PFSK-1 (cell line): ENCODE data around the gene NAALADL2.

Experiments used
- FOXP2 ChIP-seq: optimal IDR thresholded peaks from 2 replicates; pipeline ENCODE3; 2011; ENCODE audit warnings: borderline replicate concordance, control low read depth, inconsistent platforms; ENCODE audit not compliant: insufficient read depth; ENCODE audit errors: extremely low read length, extremely low read depth
- POLR2AphosphoS5 ChIP-seq: IDR thresholded peaks from 2 replicates; pipeline ENCODE4 v1.6.1; 2012; ENCODE audit warnings: low read depth, mild to moderate bottlenecking, control low read depth, low read length, moderate library complexity
- SIN3A ChIP-seq: IDR thresholded peaks from 2 replicates; pipeline ENCODE4 v1.6.1; 2012; ENCODE audit warnings: mild to moderate bottlenecking, low read length, moderate library complexity, borderline replicate concordance; ENCODE audit not compliant: insufficient read depth
- TAF1 ChIP-seq: IDR thresholded peaks from 2 replicates; pipeline ENCODE4 v1.6.1; 2012; ENCODE audit warnings: low read length, control low read depth, borderline replicate concordance; ENCODE audit not compliant: insufficient read depth
- TF ChIP-seq, protein P1 (sequence below), 2 experiments: IDR thresholded peaks; 2 replicates each; pipeline versions ENCODE4 v1.6.1 to v1.8.0; 2011 to 2012; ENCODE audit warnings: low read depth in 2 of 2, low read length in 2 of 2, control low read depth in 1 of 2, inconsistent platforms in 1 of 2, mild to moderate bottlenecking in 1 of 2, moderate library complexity in 1 of 2; ENCODE audit not compliant: insufficient read depth in 1 of 2

DNA sequence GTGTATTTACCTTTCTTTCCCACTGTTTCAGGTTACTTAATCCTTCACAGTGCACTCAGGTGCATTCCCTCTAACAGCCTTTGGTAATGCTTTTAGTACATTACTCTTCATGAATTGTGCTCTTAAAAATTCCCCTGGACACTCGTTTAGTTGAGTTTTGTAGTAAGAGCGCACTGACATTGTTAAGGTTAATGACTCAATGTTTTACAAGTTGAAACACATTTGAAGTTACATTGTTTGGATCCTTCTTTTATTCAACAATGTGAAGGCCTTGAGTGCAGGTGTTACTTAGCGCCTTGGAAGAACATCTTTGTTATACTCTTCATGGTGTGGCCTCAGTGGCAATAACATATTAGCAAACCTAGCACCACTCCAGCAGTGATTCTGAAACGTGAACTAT, 739.6 kb downstream of the NAALADL2 start:
- TF ChIP-seq TAF1 (no peak), SIN3A (no peak), POLR2AphosphoS5 (no peak), FOXP2 (no peak)
- TF ChIP-seq, protein P1, sequence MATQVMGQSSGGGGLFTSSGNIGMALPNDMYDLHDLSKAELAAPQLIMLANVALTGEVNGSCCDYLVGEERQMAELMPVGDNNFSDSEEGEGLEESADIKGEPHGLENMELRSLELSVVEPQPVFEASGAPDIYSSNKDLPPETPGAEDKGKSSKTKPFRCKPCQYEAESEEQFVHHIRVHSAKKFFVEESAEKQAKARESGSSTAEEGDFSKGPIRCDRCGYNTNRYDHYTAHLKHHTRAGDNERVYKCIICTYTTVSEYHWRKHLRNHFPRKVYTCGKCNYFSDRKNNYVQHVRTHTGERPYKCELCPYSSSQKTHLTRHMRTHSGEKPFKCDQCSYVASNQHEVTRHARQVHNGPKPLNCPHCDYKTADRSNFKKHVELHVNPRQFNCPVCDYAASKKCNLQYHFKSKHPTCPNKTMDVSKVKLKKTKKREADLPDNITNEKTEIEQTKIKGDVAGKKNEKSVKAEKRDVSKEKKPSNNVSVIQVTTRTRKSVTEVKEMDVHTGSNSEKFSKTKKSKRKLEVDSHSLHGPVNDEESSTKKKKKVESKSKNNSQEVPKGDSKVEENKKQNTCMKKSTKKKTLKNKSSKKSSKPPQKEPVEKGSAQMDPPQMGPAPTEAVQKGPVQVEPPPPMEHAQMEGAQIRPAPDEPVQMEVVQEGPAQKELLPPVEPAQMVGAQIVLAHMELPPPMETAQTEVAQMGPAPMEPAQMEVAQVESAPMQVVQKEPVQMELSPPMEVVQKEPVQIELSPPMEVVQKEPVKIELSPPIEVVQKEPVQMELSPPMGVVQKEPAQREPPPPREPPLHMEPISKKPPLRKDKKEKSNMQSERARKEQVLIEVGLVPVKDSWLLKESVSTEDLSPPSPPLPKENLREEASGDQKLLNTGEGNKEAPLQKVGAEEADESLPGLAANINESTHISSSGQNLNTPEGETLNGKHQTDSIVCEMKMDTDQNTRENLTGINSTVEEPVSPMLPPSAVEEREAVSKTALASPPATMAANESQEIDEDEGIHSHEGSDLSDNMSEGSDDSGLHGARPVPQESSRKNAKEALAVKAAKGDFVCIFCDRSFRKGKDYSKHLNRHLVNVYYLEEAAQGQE (IDR thresholded peaks at IDR 0.05; ENCODE audit: insufficient read depth in 1 of 2, low read depth in 2 of 2, low read length in 2 of 2) = no peak
